Pancreas (tissue), 10 donors: ENCODE data around the gene SYNDIG1. TPM values are rescaled to one million over a fixed set of nuclear protein-coding genes. Genes with fewer than 3 reads are reported as not detected.

Source experiments
- ATAC-seq, 4 donors: fragments of 200-7000 bp; cut with Tn5 transposase; one replicate each; pipeline versions ENCODE4 v1.8.0 to v1.9.1; 2020; ENCODE audit warnings: mild to moderate bottlenecking in 4 of 4, moderate library complexity in 4 of 4
- DNase-seq, 6 donors: peaks; one replicate each; pipeline ENCODE4 v3.0.0-alpha.2; 2020
- FAIRE-seq: peaks from 2 replicates; lab custom pipeline; 2012; peaks lifted over from hg19 to GRCh38; lab: Jason Lieb, UNC
- H3K27ac ChIP-seq, 4 donors: fragments of 200-600 bp; sonication (generic); 1 replicate in 3 of 4; 2 replicates in 1 of 4; pipeline versions ENCODE4 v1.5.0 to v1.8.0; 2020
- H3K27me3 ChIP-seq, 4 donors: fragments of 200-600 bp; one replicate each; pipeline ENCODE4 v1.8.0; 2021
- H3K36me3 ChIP-seq, 3 donors: fragments of 200-600 bp; sonication (generic) in 1 of 3; one replicate each; pipeline versions ENCODE4 v1.5.0 to v1.8.0; 2020 to 2021
- H3K4me1 ChIP-seq, 3 donors: fragments of 200-600 bp; one replicate each; pipeline ENCODE4 v1.8.0; 2021
- H3K4me3 ChIP-seq, 4 donors: fragments of 200-600 bp; sonication (generic) in 2 of 4; one replicate each; pipeline versions ENCODE4 v1.5.0 to v1.8.0; 2020 to 2021
- H3K9me3 ChIP-seq, 4 donors: fragments of 200-600 bp; one replicate each; pipeline ENCODE4 v1.8.0; 2021
- WGBS, 2 donors: extraction: QIAGEN DNeasy Blood & Tissue Kit; methylation state at CpG; one replicate each; pipeline ENCODE4 v1.1.7; 2013; 5-methylcytosine and 5-hydroxymethylcytosine counted together
- intact Hi-C, 3 donors: fragments of 100-400 bp; cut with DNase I; formaldehyde crosslinking; loops; one replicate each; pipeline versions ENCODE4 v1.11.1 to v1.14.2; 2022
- polyA plus RNA-seq, 2 donors: library from polyadenylated mRNA; stranded (reverse); fragments of 200-250 nt; gene quantifications; one replicate each; pipeline ENCODE4 v1.2.3, GENCODE V29; 2013
- total RNA-seq, 6 donors: library from RNA; stranded (reverse); fragmentation: NEBNext Ultra II Directional in 4 of 6; extraction: Animal tissue kit (Norgen Biotek cat#: 25700) in 4 of 6; gene quantifications; one replicate each; pipeline versions ENCODE4 v1.2.1 to v1.2.4, GENCODE V29; 2021 to 2023
- TF ChIP-seq, protein P1 (sequence below), 4 donors: fragments of 200-600 bp; sonication (generic) in 3 of 4; IDR thresholded peaks; one replicate each; pipeline versions ENCODE4 v1.5.0 to v1.8.0; 2021; ENCODE audit warnings: antibody characterized with exemption in 4 of 4
- donor health status: healthy with polysubstance abuse.
- donor health status: DM: no; HTN: no; CAD: no; lungs with moderate emphysema.
- donor health status: DM: no; HTN: no; CAD: no.
- donor health status: control.
- donor health status: control.
- donor health status: Bipolar disorder and iron deficiency.
- donor health status: DM: yes; HTN: yes; CAD: no.
- donor health status: DM: no; HTN: no; CAD: no.
- donor health status: DM: no; HTN: no; CAD: no.
- donor health status: DM: yes; HTN: yes; CAD: no.

SYNDIG1 gene
- total and polyA plus RNA-seq, 8 donors: 0.04 to 0.46 (median 0.23) TPM; not detected in 1

GRCh38 chr20:24700166-24700860 is 230.9 kb downstream of the SYNDIG1 start:
- FAIRE-seq (no peak), ATAC-seq (no peak), DNase-seq (no peak)
- no peaks in the 10 kb centered on the region for H3K9me3 ChIP-seq
- no peaks in the 10 kb centered on the region for H3K27me3 ChIP-seq
- no peaks in the 10 kb centered on the region for H3K4me1 ChIP-seq
- H3K4me3 ChIP-seq: no peak overlapping the region
- 76 to 92% methylated on average over 6 of the region's 6 CpGs for WGBS, 2 donors
- intact Hi-C loops: no loop called here
- H3K27ac ChIP-seq: no peak overlapping the region
- TF ChIP-seq, protein P1, sequence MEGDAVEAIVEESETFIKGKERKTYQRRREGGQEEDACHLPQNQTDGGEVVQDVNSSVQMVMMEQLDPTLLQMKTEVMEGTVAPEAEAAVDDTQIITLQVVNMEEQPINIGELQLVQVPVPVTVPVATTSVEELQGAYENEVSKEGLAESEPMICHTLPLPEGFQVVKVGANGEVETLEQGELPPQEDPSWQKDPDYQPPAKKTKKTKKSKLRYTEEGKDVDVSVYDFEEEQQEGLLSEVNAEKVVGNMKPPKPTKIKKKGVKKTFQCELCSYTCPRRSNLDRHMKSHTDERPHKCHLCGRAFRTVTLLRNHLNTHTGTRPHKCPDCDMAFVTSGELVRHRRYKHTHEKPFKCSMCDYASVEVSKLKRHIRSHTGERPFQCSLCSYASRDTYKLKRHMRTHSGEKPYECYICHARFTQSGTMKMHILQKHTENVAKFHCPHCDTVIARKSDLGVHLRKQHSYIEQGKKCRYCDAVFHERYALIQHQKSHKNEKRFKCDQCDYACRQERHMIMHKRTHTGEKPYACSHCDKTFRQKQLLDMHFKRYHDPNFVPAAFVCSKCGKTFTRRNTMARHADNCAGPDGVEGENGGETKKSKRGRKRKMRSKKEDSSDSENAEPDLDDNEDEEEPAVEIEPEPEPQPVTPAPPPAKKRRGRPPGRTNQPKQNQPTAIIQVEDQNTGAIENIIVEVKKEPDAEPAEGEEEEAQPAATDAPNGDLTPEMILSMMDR (IDR thresholded peaks at IDR 0.05): no peak
- no peaks in the 10 kb centered on the region for H3K36me3 ChIP-seq

GRCh38 chr20:24701027-24701426 is 231.6 kb downstream of the SYNDIG1 start:
- no peak overlapping the region for H3K4me3 ChIP-seq
- no peaks in the 10 kb centered on the region for H3K36me3 ChIP-seq
- FAIRE-seq (no peak), ATAC-seq (no peak), DNase-seq (no peak)
- 82 to 83% methylated on average over 6 of the region's 6 CpGs for WGBS, 2 donors
- H3K27ac ChIP-seq: no peak overlapping the region
- H3K27me3 ChIP-seq: no peaks in the 10 kb centered on the region
- no peaks in the 10 kb centered on the region for H3K4me1 ChIP-seq
- TF ChIP-seq, protein P1 (IDR thresholded peaks at IDR 0.05): no peak
- intact Hi-C loops: no loop called here
- H3K9me3 ChIP-seq: no peaks in the 10 kb centered on the region

GRCh38 chr20:24701668-24702067 is 232.2 kb downstream of the SYNDIG1 start:
- TF ChIP-seq, protein P1 (IDR thresholded peaks at IDR 0.05): no peak
- FAIRE-seq: no peak
- WGBS, 2 donors: 69 to 70% methylated on average over 6 of the region's 6 CpGs
- no peak for DNase-seq
- H3K9me3 ChIP-seq: no peaks in the 10 kb centered on the region
- no peak for ATAC-seq
- no peak overlapping the region for H3K4me3 ChIP-seq
- H3K27me3 ChIP-seq: no peaks in the 10 kb centered on the region
- no peaks in the 10 kb centered on the region for H3K36me3 ChIP-seq
- H3K4me1 ChIP-seq: no peaks in the 10 kb centered on the region
- no peak overlapping the region for H3K27ac ChIP-seq
- intact Hi-C loops: no loop called here

DNA sequence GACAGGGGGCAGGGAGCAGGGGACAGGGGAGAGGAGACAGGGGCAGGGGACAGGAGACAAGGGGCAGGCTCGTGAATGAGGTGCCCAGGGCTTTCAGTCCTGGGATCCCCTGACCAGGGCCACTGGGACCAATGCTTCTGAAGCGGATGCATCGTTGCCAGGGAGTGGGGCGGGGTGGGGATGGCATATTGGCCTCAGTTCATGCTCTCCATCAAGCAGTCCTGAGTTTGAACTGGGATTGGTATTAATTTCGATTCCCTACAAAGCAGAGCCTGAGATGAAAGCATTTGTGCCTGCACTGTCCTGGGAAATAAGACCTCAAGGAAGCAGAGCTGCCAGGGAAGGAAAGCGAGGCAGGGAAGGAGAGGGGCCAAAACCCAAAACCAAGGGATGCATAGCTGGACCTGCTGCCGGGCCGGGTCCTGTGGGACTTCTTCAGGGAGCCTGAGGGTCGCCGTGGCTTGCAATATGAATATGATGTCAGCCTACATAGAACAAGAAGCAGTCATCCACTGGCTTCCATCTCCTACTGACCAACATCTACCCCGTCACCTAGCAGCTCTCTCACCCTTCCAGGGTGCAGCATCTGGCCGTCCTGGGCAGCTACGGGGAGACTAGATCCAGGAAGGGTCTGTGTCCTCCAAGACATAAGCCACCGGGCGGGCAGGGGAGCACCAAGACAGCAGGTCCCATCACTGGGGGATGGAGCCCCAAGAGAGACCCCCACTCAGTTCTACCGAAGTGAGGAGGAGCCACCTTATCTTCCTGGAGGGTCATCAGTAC is 233.3 kb downstream of the SYNDIG1 start:
- no peak overlapping the region for H3K4me3 ChIP-seq
- intact Hi-C loops: no loop called here
- FAIRE-seq (no peak), DNase-seq (no peak), ATAC-seq (no peak)
- H3K9me3 ChIP-seq: no peaks in the 10 kb centered on the region
- no peaks in the 10 kb centered on the region for H3K27me3 ChIP-seq
- 75 to 86% methylated on average over 16 of the region's 16 CpGs for WGBS, 2 donors
- no peaks in the 10 kb centered on the region for H3K36me3 ChIP-seq
- no peak overlapping the region for H3K27ac ChIP-seq
- TF ChIP-seq, protein P1 (IDR thresholded peaks at IDR 0.05): no peak
- no peaks in the 10 kb centered on the region for H3K4me1 ChIP-seq

GRCh38 chr20:24703284-24703610 is 233.8 kb downstream of the SYNDIG1 start:
- H3K27me3 ChIP-seq: no peaks in the 10 kb centered on the region
- no peak for FAIRE-seq
- H3K36me3 ChIP-seq: no peaks in the 10 kb centered on the region

More at GRCh38 chr20:24703284-24703610, 233.8 kb downstream of the SYNDIG1 start:
- Histone ChIP-seq H3K4me3 (no peak overlapping the region), H3K27ac (no peak overlapping the region), H3K9me3 (no peaks in the 10 kb centered on the region), H3K4me1 (no peaks in the 10 kb centered on the region)
- TF ChIP-seq, protein P1 (IDR thresholded peaks at IDR 0.05): no peak
- DNase-seq (no peak), ATAC-seq (no peak)
- 84 to 90% methylated on average over 9 of the region's 9 CpGs for WGBS, 2 donors
- intact Hi-C loops: no loop called here
